Stomach (tissue), 9 donors: ENCODE measurements around the gene NRN1L. TPM values are rescaled to one million over a fixed set of nuclear protein-coding genes. Genes with fewer than 3 reads are reported as not detected.

Source experiments
- DNase-seq, 2 donors: peaks; one replicate each; pipeline versions ENCODE4 v3.0.0 to v3.0.0-alpha.2; 2013 to 2019
- H3K27ac ChIP-seq, 5 donors: fragments of 200-600 bp in 4 of 5; sonication (generic) in 4 of 5; one replicate each; pipeline ENCODE4 v1.5.1; 2013 to 2019; ENCODE audit warnings: mild to moderate bottlenecking in 1 of 5, moderate library complexity in 1 of 5
- H3K27me3 ChIP-seq, 3 donors: fragments of 200-600 bp; sonication (generic); one replicate each; pipeline ENCODE4 v1.5.1; 2017 to 2019; ENCODE audit warnings: mixed run types in 1 of 3
- H3K36me3 ChIP-seq, 4 donors: fragments of 200-600 bp; sonication (generic); 1 replicate in 3 of 4; 2 replicates in 1 of 4; pipeline ENCODE4 v1.5.1; 2016 to 2019
- H3K4me1 ChIP-seq, 4 donors: fragments of 200-600 bp; sonication (generic); one replicate each; pipeline ENCODE4 v1.5.1; 2016 to 2019
- H3K4me3 ChIP-seq, 4 donors: fragments of 200-600 bp; sonication (generic) in 3 of 4; one replicate each; pipeline ENCODE4 v1.5.1; 2016 to 2019; ENCODE audit warnings: mild to moderate bottlenecking in 1 of 4
- H3K9me3 ChIP-seq, 4 donors: fragments of 200-600 bp; sonication (generic); one replicate each; pipeline ENCODE4 v1.5.1; 2016 to 2019
- EP300 ChIP-seq: sonication (generic); formaldehyde crosslinking; IDR thresholded peaks from one replicate; pipeline ENCODE4 v1.6.1; 2017; ENCODE audit warnings: antibody characterized with exemption
- POLR2A ChIP-seq, 4 donors: fragments of 450-650 bp; IDR thresholded peaks; one replicate each; pipeline ENCODE4 v1.6.1; 2016; ENCODE audit warnings: antibody characterized with exemption in 4 of 4, control low read depth in 2 of 4, mild to moderate bottlenecking in 1 of 4, moderate library complexity in 1 of 4
- POLR2AphosphoS5 ChIP-seq, 3 donors: sonication (generic); formaldehyde crosslinking; IDR thresholded peaks; one replicate each; pipeline ENCODE4 v1.6.1; 2016; ENCODE audit warnings: antibody characterized with exemption in 3 of 3
- WGBS, 5 donors: extraction: QIAGEN DNeasy Blood & Tissue Kit in 3 of 5; methylation state at CpG; one replicate each; pipeline versions ENCODE4 v1.1.5 to v1.1.7; 2013 to 2018; 5-methylcytosine and 5-hydroxymethylcytosine counted together
- intact Hi-C: fragments of 100-400 bp; cut with DNase I; formaldehyde crosslinking; loops from one replicate; pipeline ENCODE4 v1.15.1; 2023; ENCODE audit warnings: low total_unique reads
- polyA plus RNA-seq, 3 donors: library from polyadenylated mRNA; stranded (reverse); fragments of 200-250 nt; gene quantifications; one replicate each; pipeline ENCODE4 v1.2.3, GENCODE V29; 2013
- total RNA-seq, 5 donors: library from RNA; depleted of rRNA; stranded (reverse); fragments of >200 nt; gene quantifications; one replicate each; pipeline versions ENCODE4 v1.1.0 to v1.2.3, GENCODE V29; 2014 to 2016
- TF ChIP-seq, protein P1 (sequence below), 7 experiments: fragments of 450-650 bp in 4 of 7; fragments of 200-600 bp in 3 of 7; sonication (generic) in 3 of 7; IDR thresholded peaks; one replicate each; pipeline ENCODE4 v1.5.1; 2016 to 2019; ENCODE audit warnings: antibody characterized with exemption in 7 of 7, control low read depth in 2 of 7, mild to moderate bottlenecking in 1 of 7
- donor health status: healthy with polysubstance abuse.
- donor health status: Bipolar disorder and iron deficiency.
- donor health status: healthy.

NRN1L gene
- total and polyA plus RNA-seq, 8 donors: 2.0 to 2.7 TPM; not detected in 6

DNA sequence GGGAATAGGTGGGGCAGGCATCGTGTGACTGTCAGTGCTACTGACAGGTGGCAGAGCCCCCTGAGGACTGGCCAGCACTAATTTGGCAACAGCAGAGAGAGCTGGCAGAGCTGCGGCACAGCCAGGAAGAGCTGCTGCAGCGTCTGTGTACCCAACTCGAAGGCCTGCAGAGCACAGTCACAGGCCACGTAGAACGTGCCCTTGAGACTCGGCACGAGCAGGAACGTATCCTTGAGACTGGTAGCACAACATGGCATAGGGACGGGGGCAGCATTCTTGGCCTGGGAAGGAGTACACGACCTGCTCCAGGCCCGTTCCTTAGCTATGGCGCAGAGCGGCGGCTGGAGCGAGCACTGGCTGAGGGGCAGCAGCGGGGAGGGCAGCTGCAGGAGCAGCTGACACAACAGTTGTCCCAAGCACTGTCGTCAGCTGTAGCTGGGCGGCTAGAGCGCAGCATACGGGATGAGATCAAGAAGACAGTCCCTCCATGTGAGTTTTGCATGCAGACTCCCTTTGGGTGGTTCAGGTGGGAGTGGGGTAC lies 3.0 kb upstream of the NRN1L start:
- WGBS, 5 donors: 81 to 93% (median 93%) methylated on average over 18 to 21 of the region's 21 CpGs
- Histone ChIP-seq H3K36me3 (peaks cover 77 to 99% (median 97%) of the 10 kb centered on the region in 4 donors), H3K27me3 (no peaks in the 10 kb centered on the region), H3K9me3 (no peaks in the 10 kb centered on the region), H3K4me1 (peaks cover 12 to 27% (median 15%) of the 10 kb centered on the region in 4 donors), H3K4me3 (no peak overlapping the region), H3K27ac (no peak overlapping the region)
- no peak for DNase-seq
- intact Hi-C loops: loop anchor here (5.0 kb wide), 2 partner anchors 46 to 161 kb away; no protein-coding TSS in a partner anchor
- no peak for TF ChIP-seq POLR2A (IDR thresholded peaks at IDR 0.05)
- no peak for TF ChIP-seq POLR2AphosphoS5 (IDR thresholded peaks at IDR 0.05)
- TF ChIP-seq, protein P1, sequence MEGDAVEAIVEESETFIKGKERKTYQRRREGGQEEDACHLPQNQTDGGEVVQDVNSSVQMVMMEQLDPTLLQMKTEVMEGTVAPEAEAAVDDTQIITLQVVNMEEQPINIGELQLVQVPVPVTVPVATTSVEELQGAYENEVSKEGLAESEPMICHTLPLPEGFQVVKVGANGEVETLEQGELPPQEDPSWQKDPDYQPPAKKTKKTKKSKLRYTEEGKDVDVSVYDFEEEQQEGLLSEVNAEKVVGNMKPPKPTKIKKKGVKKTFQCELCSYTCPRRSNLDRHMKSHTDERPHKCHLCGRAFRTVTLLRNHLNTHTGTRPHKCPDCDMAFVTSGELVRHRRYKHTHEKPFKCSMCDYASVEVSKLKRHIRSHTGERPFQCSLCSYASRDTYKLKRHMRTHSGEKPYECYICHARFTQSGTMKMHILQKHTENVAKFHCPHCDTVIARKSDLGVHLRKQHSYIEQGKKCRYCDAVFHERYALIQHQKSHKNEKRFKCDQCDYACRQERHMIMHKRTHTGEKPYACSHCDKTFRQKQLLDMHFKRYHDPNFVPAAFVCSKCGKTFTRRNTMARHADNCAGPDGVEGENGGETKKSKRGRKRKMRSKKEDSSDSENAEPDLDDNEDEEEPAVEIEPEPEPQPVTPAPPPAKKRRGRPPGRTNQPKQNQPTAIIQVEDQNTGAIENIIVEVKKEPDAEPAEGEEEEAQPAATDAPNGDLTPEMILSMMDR (IDR thresholded peaks at IDR 0.05): no peak
- no peak for TF ChIP-seq EP300

DNA sequence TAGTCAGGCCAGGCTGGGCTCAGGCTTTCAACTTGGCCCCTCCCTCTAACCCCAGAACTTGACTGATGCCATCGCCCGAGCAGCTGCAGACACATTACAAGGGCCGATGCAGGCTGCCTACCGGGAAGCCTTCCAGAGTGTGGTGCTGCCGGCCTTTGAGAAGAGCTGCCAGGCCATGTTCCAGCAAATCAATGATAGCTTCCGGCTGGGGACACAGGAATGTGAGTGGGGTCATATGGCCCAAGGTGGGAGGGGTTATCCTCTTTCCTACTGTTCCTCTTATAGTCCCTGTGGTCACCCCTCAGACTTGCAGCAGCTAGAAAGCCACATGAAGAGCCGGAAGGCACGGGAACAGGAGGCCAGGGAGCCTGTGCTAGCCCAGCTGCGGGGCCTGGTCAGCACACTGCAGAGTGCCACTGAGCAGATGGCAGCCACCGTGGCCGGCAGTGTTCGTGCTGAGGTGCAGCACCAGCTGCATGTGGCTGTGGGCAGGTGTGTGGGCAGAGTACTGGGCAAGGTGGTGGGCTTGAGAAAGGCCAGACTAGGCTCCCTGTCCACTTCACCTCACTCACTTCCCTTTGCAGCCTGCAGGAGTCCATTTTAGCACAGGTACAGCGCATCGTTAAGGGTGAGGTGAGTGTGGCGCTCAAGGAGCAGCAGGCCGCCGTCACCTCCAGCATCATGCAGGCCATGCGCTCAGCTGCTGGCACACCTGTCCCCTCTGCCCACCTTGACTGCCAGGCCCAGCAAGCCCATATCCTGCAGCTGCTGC lies 2.1 kb upstream of the NRN1L start:
- Histone ChIP-seq H3K27ac (no peak overlapping the region), H3K9me3 (no peaks in the 10 kb centered on the region), H3K4me3 (no peak overlapping the region), H3K36me3 (peaks cover 69 to 96% (median 89%) of the 10 kb centered on the region in 4 donors), H3K4me1 (peaks cover 12 to 27% (median 15%) of the 10 kb centered on the region in 4 donors), H3K27me3 (no peaks in the 10 kb centered on the region)
- 63 to 79% (median 77%) methylated on average over 11 to 18 of the region's 18 CpGs for WGBS, 5 donors
- TF ChIP-seq EP300 (no peak), POLR2A (IDR thresholded peaks at IDR 0.05) (no peak), POLR2AphosphoS5 (IDR thresholded peaks at IDR 0.05) (no peak)
- TF ChIP-seq, protein P1 (IDR thresholded peaks at IDR 0.05): no peak
- no peak for DNase-seq
- intact Hi-C loops: loop anchor here (5.0 kb wide), 2 partner anchors 45 to 160 kb away; no protein-coding TSS in a partner anchor

DNA sequence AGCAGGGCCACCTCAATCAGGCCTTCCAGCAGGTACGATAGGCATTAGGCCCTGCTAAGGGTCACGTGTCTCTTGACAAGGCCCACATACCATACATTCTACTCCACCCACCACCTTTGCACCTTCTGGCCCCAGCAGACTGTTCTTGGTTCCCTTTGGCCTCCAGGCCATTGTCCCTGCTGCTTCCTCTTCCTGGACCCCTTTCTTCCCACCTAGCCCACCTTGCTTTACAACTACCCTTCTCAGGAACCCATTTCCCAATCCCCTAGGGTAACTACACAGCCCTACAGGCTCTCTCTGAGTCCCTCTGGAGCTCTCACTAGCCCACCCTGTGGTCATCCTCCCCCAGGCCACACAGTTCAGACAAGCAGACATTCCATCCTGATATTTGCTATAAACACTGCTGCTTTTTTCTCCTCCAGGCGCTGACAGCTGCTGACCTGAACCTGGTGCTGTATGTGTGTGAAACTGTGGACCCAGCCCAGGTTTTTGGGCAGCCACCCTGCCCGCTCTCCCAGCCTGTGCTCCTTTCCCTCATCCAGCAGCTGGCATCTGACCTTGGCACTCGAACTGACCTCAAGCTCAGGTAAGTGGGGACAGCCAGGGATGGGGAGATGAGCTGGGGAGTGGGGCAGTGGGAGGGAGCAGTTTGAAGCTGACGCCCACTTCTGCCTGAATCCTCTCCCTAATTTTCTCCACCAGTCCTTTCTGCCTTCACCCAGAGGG lies 1.4 kb upstream of the NRN1L start:
- no peaks in the 10 kb centered on the region for H3K9me3 ChIP-seq
- peak overlapping the region in 3 of 5 donors; percentile 17 to 80 (median 47) for H3K27ac ChIP-seq
- H3K4me3 ChIP-seq: no peak overlapping the region
- H3K4me1 ChIP-seq: peaks cover 12 to 27% (median 15%) of the 10 kb centered on the region in 4 donors
- H3K36me3 ChIP-seq: peaks cover 61 to 89% (median 81%) of the 10 kb centered on the region in 4 donors
- intact Hi-C loops: loop anchor here (5.0 kb wide), 2 partner anchors 44 to 159 kb away; no protein-coding TSS in a partner anchor
- H3K27me3 ChIP-seq: no peaks in the 10 kb centered on the region
- WGBS, 5 donors: 58 to 65% (median 63%) methylated on average over 6 of the region's 6 CpGs
- no peak for DNase-seq
- TF ChIP-seq, protein P1 (IDR thresholded peaks at IDR 0.05): no peak
- TF ChIP-seq EP300 (no peak), POLR2AphosphoS5 (IDR thresholded peaks at IDR 0.05) (no peak), POLR2A (IDR thresholded peaks at IDR 0.05) (no peak)

DNA sequence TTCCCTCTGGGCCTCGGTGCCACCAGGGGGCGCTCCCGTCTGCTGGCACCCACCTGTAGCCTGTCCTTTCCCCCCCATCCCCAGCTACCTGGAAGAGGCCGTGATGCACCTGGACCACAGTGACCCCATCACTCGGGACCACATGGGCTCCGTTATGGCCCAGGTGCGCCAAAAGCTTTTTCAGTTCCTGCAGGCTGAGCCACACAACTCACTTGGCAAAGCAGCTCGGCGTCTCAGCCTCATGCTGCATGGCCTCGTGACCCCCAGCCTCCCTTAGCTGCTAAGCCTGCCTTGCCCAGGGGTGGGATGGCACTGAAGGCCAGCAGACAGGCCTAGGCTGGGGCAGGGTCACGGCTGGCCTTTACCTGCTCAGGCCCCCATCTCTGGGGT lies 818 bp upstream of the NRN1L start:
- Histone ChIP-seq H3K4me1 (peaks cover 12 to 27% (median 15%) of the 10 kb centered on the region in 4 donors), H3K27ac (peak overlapping the region in 3 of 5 donors; percentile 33 to 80 (median 47))
- intact Hi-C loops: loop anchor here (5.0 kb wide), 2 partner anchors 43 to 158 kb away; no protein-coding TSS in a partner anchor

More for the DNA sequence above, 818 bp upstream of the NRN1L start:
- Histone ChIP-seq H3K36me3 (peaks cover 56 to 83% (median 76%) of the 10 kb centered on the region in 4 donors), H3K9me3 (no peaks in the 10 kb centered on the region), H3K27me3 (no peaks in the 10 kb centered on the region), H3K4me3 (no peak overlapping the region)
- no peak for TF ChIP-seq POLR2AphosphoS5 (IDR thresholded peaks at IDR 0.05)
- TF ChIP-seq POLR2A (IDR thresholded peaks at IDR 0.05): no peak
- TF ChIP-seq, protein P1 (IDR thresholded peaks at IDR 0.05): peak in 5 of 7 experiments; percentile 59 to 91 (median 81)
- no peak for TF ChIP-seq EP300
- peak; percentile 76 to 83 for DNase-seq
- WGBS, 5 donors: 42 to 61% (median 54%) methylated on average over 7 to 11 of the region's 11 CpGs
